ENCODE results near the gene ANKFY1. TPM values are rescaled to one million over a fixed set of nuclear protein-coding genes. Genes with fewer than 3 reads are reported as not detected.

ANKFY1 gene
- total RNA-seq, 1 experiment from 2014 or later = 38.6 TPM

GRCh38 chr17:4187076-4187475 is 76.7 kb downstream of the ANKFY1 start:
- DNase-seq (ENCODE audit: low read depth, low spot score) (no peak), ATAC-seq (no peak)
- TF ChIP-seq TCF7L2 (IDR thresholded peaks at IDR 0.05; ENCODE audit: low read depth, low read length) = no peak
- TF ChIP-seq, protein P1, sequence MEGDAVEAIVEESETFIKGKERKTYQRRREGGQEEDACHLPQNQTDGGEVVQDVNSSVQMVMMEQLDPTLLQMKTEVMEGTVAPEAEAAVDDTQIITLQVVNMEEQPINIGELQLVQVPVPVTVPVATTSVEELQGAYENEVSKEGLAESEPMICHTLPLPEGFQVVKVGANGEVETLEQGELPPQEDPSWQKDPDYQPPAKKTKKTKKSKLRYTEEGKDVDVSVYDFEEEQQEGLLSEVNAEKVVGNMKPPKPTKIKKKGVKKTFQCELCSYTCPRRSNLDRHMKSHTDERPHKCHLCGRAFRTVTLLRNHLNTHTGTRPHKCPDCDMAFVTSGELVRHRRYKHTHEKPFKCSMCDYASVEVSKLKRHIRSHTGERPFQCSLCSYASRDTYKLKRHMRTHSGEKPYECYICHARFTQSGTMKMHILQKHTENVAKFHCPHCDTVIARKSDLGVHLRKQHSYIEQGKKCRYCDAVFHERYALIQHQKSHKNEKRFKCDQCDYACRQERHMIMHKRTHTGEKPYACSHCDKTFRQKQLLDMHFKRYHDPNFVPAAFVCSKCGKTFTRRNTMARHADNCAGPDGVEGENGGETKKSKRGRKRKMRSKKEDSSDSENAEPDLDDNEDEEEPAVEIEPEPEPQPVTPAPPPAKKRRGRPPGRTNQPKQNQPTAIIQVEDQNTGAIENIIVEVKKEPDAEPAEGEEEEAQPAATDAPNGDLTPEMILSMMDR (IDR thresholded peaks at IDR 0.05) = no peak
- no peak overlapping the region for H3K27ac ChIP-seq (ENCODE audit: low read length)
- no peak overlapping the region for H3K4me3 ChIP-seq (ENCODE audit: low read depth in 2 of 2, low read length in 2 of 2)
- H3K36me3 ChIP-seq (ENCODE audit: control insufficient read depth, insufficient read depth, low read length) = peaks cover 2% of the 10 kb centered on the region; the same call in 1 of the 2 replicates
- H3K9me3 ChIP-seq (ENCODE audit: control insufficient read depth, insufficient read depth, low read depth, low read length) = no peaks in the 10 kb centered on the region
- in situ Hi-C loops (cut with HindIII; ENCODE audit: low pct_unique_long_range_greater_than_20kb, low sequenced_read_pairs) = no loop called here
- ChIA-PET CTCF (no interaction called here), POLR2A (no interaction called here)
- BruUV-seq (replicated peaks) = no TSS peak
- no peaks in the 10 kb centered on the region for H3K4me1 ChIP-seq (ENCODE audit: control insufficient read depth, insufficient read depth, low read length)
- no peaks in the 10 kb centered on the region for H3K27me3 ChIP-seq (ENCODE audit: control insufficient read depth, insufficient read depth, low read length)
- intact Hi-C loops (cut with micrococcal nuclease; ENCODE audit: unreplicated experiment) = no loop called here

DNA sequence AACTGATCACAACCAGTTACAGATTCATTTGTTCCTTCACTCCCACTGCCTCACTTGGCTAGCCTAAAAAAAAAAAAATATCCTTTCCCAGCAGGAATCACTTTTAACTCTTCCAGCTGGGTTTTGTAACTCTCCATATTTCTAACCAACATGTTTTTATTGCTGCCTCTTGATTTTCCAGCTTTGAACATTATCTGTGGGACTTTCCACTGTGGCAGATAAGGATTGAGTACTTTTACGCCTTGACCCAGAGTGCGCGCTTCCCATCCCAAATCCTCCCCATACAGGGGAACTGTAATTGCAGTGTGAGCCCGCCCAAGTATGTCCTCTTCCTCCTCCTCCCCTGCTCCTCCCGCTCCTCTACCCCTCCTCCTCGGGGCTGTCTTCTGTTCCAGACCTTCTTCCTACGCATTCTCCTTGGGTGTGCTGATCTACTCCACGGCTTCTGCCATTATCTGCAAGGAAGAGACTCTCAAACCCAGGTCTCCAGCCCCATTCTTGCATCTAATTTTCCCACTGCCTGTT is 77.4 kb downstream of the ANKFY1 start:
- peaks cover 6% of the 10 kb centered on the region for H3K36me3 ChIP-seq (ENCODE audit: control insufficient read depth, insufficient read depth, low read length)
- in situ Hi-C loops (cut with HindIII; ENCODE audit: low pct_unique_long_range_greater_than_20kb, low sequenced_read_pairs) = no loop called here
- DNase-seq (ENCODE audit: low read depth, low spot score) (no peak), ATAC-seq (no peak)
- H3K27ac ChIP-seq (ENCODE audit: low read length) = no peak overlapping the region
- intact Hi-C loops (cut with micrococcal nuclease; ENCODE audit: unreplicated experiment) = no loop called here
- POLR2A ChIA-PET = no interaction called here
- H3K4me3 ChIP-seq (ENCODE audit: low read depth in 2 of 2, low read length in 2 of 2) = no peak overlapping the region
- H3K4me1 ChIP-seq (ENCODE audit: control insufficient read depth, insufficient read depth, low read length) = no peaks in the 10 kb centered on the region
- no peaks in the 10 kb centered on the region for H3K9me3 ChIP-seq (ENCODE audit: control insufficient read depth, insufficient read depth, low read depth, low read length)
- BruUV-seq (replicated peaks) = no TSS peak
- CTCF ChIA-PET = no interaction called here
- TF ChIP-seq, protein P1 (IDR thresholded peaks at IDR 0.05) = no peak
- TF ChIP-seq TCF7L2 (IDR thresholded peaks at IDR 0.05; ENCODE audit: low read depth, low read length) = no peak
- TF ChIP-seq, protein P2, sequence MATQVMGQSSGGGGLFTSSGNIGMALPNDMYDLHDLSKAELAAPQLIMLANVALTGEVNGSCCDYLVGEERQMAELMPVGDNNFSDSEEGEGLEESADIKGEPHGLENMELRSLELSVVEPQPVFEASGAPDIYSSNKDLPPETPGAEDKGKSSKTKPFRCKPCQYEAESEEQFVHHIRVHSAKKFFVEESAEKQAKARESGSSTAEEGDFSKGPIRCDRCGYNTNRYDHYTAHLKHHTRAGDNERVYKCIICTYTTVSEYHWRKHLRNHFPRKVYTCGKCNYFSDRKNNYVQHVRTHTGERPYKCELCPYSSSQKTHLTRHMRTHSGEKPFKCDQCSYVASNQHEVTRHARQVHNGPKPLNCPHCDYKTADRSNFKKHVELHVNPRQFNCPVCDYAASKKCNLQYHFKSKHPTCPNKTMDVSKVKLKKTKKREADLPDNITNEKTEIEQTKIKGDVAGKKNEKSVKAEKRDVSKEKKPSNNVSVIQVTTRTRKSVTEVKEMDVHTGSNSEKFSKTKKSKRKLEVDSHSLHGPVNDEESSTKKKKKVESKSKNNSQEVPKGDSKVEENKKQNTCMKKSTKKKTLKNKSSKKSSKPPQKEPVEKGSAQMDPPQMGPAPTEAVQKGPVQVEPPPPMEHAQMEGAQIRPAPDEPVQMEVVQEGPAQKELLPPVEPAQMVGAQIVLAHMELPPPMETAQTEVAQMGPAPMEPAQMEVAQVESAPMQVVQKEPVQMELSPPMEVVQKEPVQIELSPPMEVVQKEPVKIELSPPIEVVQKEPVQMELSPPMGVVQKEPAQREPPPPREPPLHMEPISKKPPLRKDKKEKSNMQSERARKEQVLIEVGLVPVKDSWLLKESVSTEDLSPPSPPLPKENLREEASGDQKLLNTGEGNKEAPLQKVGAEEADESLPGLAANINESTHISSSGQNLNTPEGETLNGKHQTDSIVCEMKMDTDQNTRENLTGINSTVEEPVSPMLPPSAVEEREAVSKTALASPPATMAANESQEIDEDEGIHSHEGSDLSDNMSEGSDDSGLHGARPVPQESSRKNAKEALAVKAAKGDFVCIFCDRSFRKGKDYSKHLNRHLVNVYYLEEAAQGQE (IDR thresholded peaks at IDR 0.05; ENCODE audit: insufficient read depth in 1 of 2, low read depth in 2 of 2, low read length in 1 of 2) = no peak
- TF ChIP-seq POLR2AphosphoS5 (IDR thresholded peaks at IDR 0.05; ENCODE audit: low read depth, low read length) = no peak
- TF ChIP-seq SIN3A (IDR thresholded peaks at IDR 0.05; ENCODE audit: borderline replicate concordance, insufficient read depth, low read depth, low read length) = no peak
- H3K27me3 ChIP-seq (ENCODE audit: control insufficient read depth, insufficient read depth, low read length) = no peaks in the 10 kb centered on the region

Data from Panc1 (cell line).